HG02870 (cell line): ENCODE results near the gene USP8.
"Not testable (repeated sequence)": the region's sequence is repeated elsewhere in the genome, so short reads cannot be mapped to it uniquely, and the experiment has no call there.

ENCODE experiments used
- ATAC-seq: cut with Tn5 transposase; IDR thresholded peaks from one replicate; pipeline ENCODE4 v1.9.1; 2021; ENCODE audit warnings: mild to moderate bottlenecking, moderate library complexity; ENCODE audit not compliant: unreplicated experiment

Gene USP8

GRCh38 chr15:50438251-50438650 lies 14.0 kb downstream of the USP8 start:
- ATAC-seq: no peak

- ATAC-seq: no peak
These were observed 16.7 kb downstream of the USP8 start for GRCh38 chr15:50440932-50441331.

- no peak for ATAC-seq
These were observed 28.7 kb downstream of the USP8 start for GRCh38 chr15:50452927-50453326.

DNA sequence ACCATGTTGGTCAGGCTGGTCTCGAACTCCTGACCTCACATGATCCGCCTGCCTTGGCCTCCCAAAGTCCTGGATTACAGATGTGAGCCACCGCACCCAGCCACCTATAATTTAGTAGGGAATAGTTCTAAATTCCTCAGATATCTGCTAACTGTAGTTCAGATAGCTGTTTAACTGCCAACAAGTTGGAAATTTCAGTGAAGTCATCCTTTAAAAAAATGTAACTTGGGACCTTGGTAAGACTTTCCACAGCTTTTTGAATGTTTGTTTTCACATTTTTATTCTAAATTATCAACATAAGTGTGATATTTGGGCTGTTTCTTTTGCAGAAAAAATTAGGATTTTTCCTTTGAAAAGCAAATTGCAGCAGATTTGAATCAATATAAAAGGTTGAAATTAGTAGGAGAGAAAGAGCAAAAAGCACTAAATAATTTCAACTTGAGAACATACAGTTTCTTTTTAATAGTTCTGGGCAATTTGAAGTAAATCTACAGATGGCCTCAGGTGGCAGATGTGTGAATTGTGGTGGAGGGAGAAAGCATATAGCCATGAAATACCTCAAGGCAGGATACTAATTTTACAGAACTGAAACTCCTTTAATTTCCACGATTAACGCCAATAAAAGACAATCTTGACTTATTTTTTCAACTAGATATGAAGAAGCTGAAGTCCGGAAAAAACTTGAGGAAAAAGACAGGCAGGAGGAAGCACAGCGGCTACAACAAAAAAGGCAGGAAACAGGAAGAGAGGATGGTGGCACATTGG lies 34.3 kb downstream of the USP8 start:
- no peak for ATAC-seq

- ATAC-seq: no peak
These were observed 39.5 kb downstream of the USP8 start for GRCh38 chr15:50463423-50464358.

DNA sequence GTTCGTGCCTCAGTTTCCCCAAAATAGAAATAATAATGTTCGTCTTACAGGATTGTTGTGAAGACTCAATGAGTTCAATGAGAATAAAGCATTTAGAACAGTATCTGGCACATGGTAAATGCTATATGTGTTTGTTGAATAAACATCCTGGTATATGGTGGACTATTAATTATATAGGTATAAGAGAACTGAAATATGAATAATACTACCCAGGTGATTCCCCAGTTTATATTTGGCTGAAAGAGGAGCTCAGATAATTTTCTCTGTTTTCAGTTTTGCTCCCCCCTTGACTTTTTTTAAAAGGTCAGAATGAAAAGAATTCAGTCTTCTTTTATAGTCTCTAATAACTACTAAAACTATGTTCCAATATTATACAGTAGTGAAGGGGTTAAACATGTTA lies 46.9 kb downstream of the USP8 start:
- no peak for ATAC-seq

DNA sequence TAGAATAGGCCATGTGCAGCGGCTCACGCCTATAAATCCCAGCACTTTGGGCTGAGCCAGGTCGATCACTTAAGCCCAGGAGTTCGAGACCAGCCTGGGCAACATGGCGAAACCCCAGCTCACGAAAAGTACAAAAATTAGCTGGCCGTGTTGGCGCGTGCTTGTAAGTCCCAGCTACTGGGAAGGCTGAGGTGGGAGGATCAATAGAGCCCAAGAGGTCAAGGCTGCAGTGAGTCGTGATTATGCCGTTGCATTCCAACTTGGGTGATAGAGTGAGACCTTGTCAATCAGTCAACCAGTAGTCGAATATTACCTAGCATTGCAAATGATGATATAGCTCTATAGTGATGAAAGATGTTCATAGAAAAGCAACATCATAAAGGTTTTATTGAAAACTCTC lies 51.9 kb downstream of the USP8 start:
- no peak for ATAC-seq

DNA sequence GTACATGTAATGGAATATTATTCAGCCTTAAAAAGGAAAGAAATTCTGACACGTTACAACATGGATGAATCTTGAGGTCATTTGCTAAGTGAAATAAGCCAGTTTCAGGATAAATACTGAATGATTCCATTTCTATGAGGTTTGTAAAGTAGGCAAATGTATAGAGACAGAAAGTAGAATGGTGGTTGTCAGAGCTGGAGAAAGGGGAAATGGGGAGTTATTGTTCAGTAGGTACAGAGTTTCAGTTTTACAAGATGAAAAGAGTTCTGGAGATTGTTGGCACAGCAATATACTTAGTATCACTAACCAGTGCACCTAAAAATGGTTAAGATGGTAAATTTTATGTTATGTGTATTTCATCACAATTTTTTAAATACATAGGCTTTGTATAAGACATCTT lies 60.6 kb downstream of the USP8 start:
- peak; percentile 54 for ATAC-seq

- no peak for ATAC-seq
These were observed 61.2 kb downstream of the USP8 start for GRCh38 chr15:50485389-50485788.

DNA sequence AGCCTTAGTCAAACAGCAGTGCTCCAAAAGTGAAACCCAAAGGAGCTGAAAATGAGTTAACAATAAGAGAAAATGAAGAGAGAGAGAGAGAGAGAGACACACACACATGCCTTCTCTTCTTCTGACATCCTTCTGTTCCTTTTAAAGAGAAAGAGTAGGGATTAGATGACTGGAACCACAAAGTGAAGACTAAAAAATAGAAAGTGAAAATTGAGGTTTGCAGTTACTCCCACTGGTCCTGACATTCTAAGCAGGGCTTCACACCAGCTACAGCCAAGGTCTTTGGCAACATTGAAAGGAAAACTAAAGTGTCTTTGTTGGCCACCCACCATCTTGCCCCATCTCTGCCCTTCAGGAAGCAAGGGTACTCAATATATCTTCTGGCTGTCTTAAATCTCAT lies 63.1 kb downstream of the USP8 start:
- ATAC-seq: peak; percentile 42

GRCh38 chr15:50493625-50494024 lies 69.4 kb downstream of the USP8 start:
- ATAC-seq: no peak

- not testable (repeated sequence) for ATAC-seq
These were observed 70.3 kb downstream of the USP8 start for GRCh38 chr15:50494547-50494946.

DNA sequence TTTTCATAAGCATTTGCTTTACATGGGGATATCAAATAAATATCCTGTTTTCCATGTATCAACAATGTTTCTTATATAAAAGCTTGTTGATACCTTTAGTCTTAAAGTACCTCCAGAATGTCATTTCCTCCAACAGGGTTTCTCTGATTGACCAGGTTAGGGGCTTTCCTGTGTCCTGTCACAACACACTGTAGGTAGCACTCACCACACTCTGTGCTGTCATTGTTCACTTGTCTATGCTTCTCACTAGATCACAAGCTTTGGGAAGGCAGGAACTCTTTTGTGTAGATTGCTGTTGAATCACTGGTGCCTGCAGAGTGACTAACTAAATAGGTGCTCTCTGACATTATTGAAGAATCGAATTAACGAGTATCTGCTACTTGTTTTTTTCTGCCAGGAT lies 72.5 kb downstream of the USP8 start:
- ATAC-seq: no peak

DNA sequence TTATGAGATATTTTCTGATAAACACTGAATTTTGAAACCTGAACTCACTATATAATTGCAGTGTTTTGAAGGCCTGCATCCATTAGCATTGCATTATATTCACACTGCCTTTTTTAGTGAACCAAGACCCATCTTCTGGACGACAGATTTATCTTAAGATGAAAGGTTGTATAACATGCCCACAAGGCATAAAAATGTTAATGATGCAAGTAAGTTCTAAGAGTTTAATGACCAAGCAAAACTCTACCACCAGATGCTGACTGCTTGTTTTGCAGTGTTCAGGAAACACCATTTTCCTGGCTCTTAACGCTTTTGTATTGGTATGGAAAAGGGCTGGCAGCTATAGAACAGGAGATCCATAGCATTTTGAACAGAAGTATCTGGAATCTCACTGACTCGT lies 76.1 kb downstream of the USP8 start:
- ATAC-seq: no peak

DNA sequence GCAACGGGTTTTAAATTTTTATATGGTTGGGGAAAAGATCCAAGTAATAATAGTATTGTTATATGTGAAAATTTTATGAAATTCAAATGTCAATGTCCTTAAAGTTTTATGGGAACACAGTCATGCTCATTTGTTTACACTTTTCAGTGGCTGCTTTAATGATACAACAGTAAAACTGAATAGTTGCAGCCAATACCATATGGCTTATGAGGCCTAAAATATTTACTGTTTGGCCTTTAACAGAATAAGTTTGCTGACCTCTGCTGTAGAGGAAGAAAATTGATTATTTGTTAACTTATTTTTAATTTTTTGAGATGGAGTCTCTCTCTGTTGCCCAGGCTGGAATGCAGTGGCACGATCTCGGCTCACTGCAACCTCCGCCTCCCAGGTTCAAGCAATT lies 77.6 kb downstream of the USP8 start:
- ATAC-seq: no peak

GRCh38 chr15:50503144-50503543 lies 78.9 kb downstream of the USP8 start:
- ATAC-seq: no peak

GRCh38 chr15:50505656-50506055 lies 81.5 kb downstream of the USP8 start:
- not testable (repeated sequence) for ATAC-seq

DNA sequence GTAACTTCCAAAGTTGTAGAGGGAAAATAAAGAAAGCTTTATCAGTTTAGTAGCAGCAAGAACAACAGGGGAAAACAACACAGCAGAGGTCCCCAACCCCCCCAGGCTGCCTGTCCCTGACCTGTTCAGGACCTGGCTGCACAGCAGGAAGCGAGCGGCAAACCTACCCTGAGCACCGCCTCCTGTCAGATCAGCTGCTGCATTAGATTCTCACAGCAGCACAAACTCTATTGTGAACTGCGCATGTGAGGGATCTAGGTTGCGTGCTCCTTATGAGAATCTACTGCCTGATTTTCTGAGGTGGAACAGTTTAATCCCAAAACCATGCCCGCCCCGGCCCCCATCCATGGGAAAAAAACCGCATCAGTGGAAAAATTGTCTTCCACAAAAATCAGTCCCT lies 81.9 kb downstream of the USP8 start:
- no peak for ATAC-seq

DNA sequence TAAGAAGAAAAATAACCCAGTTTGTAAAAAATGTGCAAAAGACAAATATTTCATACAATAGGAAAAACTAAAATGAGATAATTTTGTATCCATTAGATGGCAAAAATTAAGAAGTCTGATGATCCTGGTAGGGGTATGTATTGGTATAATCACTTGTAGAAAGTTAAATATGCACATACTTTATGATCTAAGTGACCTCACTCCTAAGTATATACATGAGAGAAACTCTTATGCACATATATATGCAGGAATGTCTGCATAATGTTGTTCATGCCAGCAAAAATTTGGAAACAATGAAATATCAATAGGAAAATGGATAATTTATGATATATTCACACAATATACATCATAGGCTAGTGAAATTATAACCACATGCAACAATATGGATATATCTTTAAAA lies 88.8 kb downstream of the USP8 start:
- no peak for ATAC-seq

- no peak for ATAC-seq
These were observed 95.7 kb downstream of the USP8 start for GRCh38 chr15:50519740-50520425.

- no peak for ATAC-seq
These were observed 99.6 kb downstream of the USP8 start for GRCh38 chr15:50523851-50524251.
